ENCODE data around the gene RPRD1B. TPM values are rescaled to one million over a fixed set of nuclear protein-coding genes. Genes with fewer than 3 reads are reported as not detected.
"Not testable (repeated sequence)": the region's sequence is repeated elsewhere in the genome, so short reads cannot be mapped to it uniquely, and the experiment has no call there.

Gene RPRD1B
- total RNA-seq, 1 donor from 2014 or later = 96.8 TPM

DNA sequence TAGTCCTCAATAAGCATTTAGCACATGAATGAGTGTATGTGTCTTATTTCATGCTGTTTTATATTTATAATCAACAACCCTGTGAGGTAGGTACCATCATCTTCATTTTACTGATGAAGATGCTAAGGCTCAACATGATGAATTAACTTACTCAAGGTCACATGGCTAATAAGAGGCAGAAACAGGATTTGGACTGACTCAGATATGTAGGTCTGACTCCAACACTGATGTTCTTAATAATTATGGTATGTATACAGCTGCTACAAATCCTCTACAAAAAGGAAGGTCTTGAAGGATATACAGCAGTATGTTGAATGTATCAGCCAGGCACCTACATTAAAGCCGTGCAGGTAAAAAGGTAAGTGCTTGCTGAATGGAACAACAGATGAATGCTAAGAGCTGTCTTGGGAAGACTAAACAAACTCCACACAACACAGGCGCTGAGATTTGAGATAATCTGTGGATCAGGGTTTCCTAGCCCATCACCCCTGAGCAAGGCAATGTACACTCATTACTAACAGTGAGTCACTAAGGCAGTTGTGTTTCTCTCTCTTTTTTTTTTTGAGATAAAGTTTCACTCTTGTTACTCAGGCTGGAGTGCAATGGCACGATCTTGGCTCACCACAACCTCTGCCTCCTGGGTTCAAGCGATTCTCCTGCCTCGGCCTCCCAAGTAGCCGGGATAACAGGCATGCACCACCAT is 32.2 kb upstream of the RPRD1B start:
- DNase-seq (ENCODE audit: low spot score) = peak; percentile 68

- peak; percentile 23 for DNase-seq (ENCODE audit: low spot score)
Measured at GRCh38 chr20:38001981-38002380, 31.6 kb upstream of the RPRD1B start.

GRCh38 chr20:38002422-38002821 is 31.1 kb upstream of the RPRD1B start:
- peak; percentile 24 for DNase-seq (ENCODE audit: low spot score)

GRCh38 chr20:38004416-38004815 is 29.1 kb upstream of the RPRD1B start:
- DNase-seq (ENCODE audit: low spot score) = peak; percentile 19

- DNase-seq (ENCODE audit: low spot score) = no peak
Measured at GRCh38 chr20:38005903-38006302, 27.6 kb upstream of the RPRD1B start.

DNA sequence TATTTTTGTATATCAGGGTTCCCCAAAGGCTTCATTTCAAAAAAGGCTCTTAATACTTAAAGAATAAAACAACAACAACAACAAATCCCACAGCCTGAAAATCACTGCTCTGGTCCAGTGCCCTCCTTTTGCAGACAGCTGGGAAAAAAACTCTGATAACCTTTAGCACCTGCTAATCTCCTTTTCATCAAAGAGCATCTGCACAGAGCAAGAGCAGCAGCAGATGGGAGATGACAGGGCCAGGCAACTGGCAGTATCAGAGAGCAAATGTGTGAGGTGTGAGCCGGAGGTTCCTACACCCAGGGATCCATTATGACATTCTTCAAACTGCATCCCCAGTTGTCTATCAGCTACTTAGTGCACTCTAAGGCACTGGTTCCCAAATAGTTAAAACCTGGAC is 26.0 kb upstream of the RPRD1B start:
- DNase-seq (ENCODE audit: low spot score) = no peak

DNA sequence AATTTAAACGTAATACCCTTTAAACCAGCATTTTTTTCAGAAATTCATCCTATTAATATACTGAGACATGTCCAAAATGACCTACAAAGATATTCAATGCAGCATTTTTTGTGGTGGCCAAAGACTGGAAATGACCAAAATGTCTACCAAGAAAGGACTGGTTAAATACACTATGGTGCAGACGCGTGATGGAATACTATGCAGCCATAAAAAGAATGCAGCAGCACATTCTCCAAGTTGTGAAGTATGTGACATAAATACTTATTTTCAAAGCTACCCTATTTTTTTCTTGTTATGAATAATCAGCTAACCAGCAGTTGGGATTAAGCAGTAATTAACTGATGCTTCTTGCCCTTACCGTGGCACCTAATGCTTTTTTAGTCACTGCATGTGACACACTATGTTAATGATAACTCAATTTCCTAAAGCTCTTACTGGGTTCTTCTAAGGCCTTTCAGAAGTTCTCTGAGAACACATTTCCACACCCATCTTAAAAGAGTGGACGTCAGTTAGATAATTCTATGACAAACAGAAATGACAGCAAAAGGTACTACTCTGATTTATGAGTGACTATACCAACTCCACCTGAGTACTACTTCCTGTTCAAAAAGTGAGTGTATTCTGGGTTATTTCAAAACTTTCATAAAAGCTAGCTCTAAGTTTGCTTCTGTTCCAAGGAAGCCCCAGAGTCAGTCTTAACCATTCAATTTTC is 25.2 kb upstream of the RPRD1B start:
- no peak for DNase-seq (ENCODE audit: low spot score)

DNA sequence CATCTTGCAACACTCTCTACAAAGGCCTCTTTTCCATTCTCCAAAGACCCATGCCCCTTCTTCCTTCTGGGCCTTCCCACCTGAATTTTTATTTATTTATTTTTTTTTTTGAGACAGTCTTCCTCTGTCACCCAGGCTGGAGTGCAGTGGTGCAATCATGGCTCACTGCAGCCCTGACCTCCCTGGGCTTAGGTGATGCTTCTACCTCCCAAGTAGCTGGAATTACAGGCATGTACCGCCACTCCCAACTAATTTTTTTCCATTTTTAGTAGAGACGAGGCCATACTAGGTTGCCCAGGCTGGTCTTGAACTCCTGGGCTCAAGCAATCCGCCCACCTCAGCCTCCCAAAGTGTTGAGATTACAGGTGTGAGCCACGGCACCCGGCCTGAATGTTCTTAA is 24.1 kb upstream of the RPRD1B start:
- not testable (repeated sequence) for DNase-seq (ENCODE audit: low spot score)

DNA sequence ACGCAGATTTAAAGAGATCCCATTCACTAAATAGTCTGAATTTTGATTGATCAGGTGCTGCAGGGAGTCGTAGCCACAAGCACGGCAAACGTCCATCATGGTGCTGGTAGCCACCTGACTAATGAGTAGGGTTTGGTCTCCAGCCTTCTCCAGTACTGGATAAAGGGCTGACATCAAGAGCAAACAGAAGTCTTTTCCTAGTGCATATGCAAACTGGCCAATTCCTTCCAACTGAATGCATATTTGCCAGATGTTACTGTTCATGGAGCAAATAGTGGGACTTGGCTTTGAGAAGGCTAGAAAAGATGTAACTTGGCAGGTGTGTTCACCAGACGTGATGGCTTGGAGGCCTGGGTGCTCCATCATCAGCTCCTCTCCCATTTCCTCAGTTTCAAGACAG is 21.9 kb upstream of the RPRD1B start:
- no peak for DNase-seq (ENCODE audit: low spot score)

- DNase-seq (ENCODE audit: low spot score) = no peak
Measured at GRCh38 chr20:38012332-38012731, 21.2 kb upstream of the RPRD1B start.

DNA sequence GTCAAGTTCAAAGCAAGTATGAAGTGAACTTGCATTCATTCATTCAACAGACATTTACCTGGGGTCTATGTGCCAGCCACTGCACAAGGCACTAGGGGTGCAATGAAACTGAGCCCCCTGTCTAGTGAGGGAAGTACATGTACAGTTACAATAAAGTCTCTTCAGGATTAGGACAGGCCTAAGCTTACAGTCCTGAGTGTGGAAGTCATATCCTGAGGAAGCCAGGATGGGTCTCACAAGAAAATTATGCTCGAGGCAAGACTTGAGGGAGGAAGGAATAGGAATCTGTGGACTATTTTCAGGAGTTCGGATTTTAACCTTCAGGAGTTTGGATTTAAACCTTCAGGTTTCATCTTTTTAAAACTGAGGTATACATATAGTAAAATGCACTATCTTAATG is 19.7 kb upstream of the RPRD1B start:
- DNase-seq (ENCODE audit: low spot score) = no peak

GRCh38 chr20:38017959-38018358 is 15.6 kb upstream of the RPRD1B start:
- DNase-seq (ENCODE audit: low spot score) = no peak

DNA sequence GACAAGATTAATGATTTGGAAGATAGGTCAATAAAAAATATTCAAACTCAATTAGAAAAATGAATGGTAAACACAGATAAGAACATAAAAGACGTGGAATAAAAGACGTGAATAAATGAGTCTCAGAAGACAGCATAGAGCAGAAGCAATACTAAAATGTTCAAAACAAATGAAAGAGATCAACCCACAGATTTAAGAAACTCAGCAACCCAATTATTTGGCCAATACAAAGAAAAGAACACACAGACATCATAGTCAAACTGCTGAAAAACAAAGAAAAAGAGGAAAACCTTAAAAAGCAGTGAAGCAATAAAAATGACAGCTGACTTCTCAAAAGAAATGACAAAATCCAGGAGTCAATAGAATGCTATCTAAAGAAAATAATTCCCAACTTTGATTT is 15.2 kb upstream of the RPRD1B start:
- DNase-seq (ENCODE audit: low spot score) = no peak

- DNase-seq (ENCODE audit: low spot score) = no peak
Measured at GRCh38 chr20:38021087-38021772, 12.3 kb upstream of the RPRD1B start.

GRCh38 chr20:38023181-38024001 is 10.2 kb upstream of the RPRD1B start:
- peak; percentile 9 for DNase-seq (ENCODE audit: low spot score)

- DNase-seq (ENCODE audit: low spot score) = no peak
Measured at GRCh38 chr20:38024496-38024895, 9.1 kb upstream of the RPRD1B start.

GRCh38 chr20:38029453-38029852 is 4.1 kb upstream of the RPRD1B start:
- no peak for DNase-seq (ENCODE audit: low spot score)

- DNase-seq (ENCODE audit: low spot score) = no peak
Measured at GRCh38 chr20:38031957-38032356, 1.6 kb upstream of the RPRD1B start.

DNA sequence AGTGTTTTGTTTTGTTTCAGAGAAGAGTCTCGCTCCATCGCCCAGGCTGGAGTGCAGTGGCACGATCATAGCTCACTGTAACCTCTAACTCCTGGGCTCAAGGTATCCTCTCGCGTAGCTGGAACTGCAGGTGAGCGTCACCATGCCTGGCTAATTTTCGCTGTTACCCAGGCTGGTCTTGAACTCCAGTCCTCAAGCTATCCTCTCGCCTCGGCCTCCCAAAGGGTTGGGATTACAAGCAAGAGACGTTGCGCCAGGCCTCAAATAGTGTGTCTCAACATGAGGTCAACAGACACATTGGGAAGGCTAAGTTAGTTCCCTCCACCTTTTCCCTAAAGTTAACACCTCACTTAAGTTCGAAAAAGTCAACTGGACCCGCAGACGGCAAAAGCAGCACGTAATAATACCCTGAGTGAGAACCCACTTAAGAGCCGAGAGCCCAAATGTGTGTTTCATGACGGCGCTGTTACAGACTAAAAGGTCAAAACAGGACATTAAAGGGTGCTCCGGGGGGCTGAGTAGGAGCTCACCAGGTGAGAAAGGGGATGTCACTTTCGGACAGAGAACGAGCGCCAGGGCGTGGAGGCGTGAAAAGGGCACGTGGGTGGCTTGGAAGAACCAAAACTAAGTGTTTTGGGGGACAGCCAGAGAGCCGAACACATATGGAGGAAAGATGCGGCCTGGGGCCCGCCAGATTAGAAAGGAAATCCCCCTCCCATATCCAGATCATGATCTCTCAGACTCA is 789 bp upstream of the RPRD1B start:
- no peak for DNase-seq (ENCODE audit: low spot score)

DNA sequence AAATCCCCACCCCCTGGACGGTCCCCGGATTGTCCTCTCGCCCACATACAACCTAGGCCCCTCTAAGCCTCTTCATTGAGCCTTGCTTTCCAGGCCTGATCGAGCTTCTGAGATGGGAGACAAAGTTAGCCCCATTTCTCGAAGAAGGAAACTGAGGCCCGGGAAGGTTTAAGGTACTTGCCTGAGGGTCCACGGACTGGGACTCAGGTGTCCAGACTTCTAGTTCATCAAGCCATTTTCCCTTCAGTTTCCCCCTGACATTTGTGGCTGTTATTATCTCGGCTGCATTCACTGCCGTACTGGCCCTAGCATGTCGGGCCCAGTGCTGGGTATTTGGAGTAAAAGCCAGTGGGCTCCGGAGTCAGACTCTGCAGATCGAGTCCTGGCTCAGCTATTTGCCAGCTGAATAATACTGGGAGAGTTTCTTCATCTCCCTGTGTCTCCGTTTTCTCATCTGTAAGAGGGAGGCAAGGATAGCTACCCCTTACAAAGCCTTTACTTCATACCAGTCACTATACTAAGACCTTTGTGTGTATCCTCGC is 633 bp downstream of the RPRD1B start:
- no peak for DNase-seq (ENCODE audit: low spot score)

DNA sequence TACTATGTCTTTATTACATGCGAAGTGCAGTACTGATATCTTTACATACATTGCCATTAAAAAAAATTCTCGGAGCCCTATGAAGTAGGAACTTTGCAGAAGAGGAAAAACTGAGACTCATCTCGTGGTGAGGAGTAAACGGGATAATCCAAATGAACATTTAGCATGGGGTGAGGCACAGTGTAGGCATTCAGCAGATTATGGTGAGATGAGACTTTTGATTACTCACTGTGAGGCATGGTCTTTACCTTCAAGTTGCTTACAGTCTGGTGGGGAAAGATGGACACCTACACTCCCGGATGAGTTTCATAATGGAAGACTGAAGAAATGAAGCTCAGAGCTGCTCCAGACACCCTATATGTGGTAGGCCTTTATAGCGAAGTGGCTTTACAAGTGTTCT is 1.4 kb downstream of the RPRD1B start:
- no peak for DNase-seq (ENCODE audit: low spot score)
